ENCODE measurements around the gene ANLN.
"Not testable (repeated sequence)": the region's sequence is repeated elsewhere in the genome, so short reads cannot be mapped to it uniquely, and the experiment has no call there.

Gene ANLN

GRCh38 chr7:36369171-36369570 lies 20.5 kb upstream of the ANLN start:
- no peak overlapping the region for H3K4me3 ChIP-seq (ENCODE audit: low read depth, low read length)
- no peak for DNase-seq (ENCODE audit: low read depth)
- TF ChIP-seq MAX (IDR thresholded peaks at IDR 0.05; ENCODE audit: low read depth, low read length) (no peak), CTCF (IDR thresholded peaks at IDR 0.05; ENCODE audit: low read depth, low read length) (no peak), MYC (IDR thresholded peaks at IDR 0.05; ENCODE audit: low read depth, low read length) (no peak), POLR2A (IDR thresholded peaks at IDR 0.05; ENCODE audit: extremely low read depth, insufficient read length) (no peak)

GRCh38 chr7:36370046-36370445 lies 19.6 kb upstream of the ANLN start:
- DNase-seq (ENCODE audit: low read depth), result no peak
- TF ChIP-seq POLR2A (IDR thresholded peaks at IDR 0.05; ENCODE audit: extremely low read depth, insufficient read length) (no peak), MAX (IDR thresholded peaks at IDR 0.05; ENCODE audit: low read depth, low read length) (no peak), CTCF (IDR thresholded peaks at IDR 0.05; ENCODE audit: low read depth, low read length) (no peak), MYC (IDR thresholded peaks at IDR 0.05; ENCODE audit: low read depth, low read length) (no peak)
- no peak overlapping the region for H3K4me3 ChIP-seq (ENCODE audit: low read depth, low read length)

- DNase-seq (ENCODE audit: low read depth), result no peak
- TF ChIP-seq MYC (IDR thresholded peaks at IDR 0.05; ENCODE audit: low read depth, low read length) (no peak), CTCF (IDR thresholded peaks at IDR 0.05; ENCODE audit: low read depth, low read length) (no peak), POLR2A (IDR thresholded peaks at IDR 0.05; ENCODE audit: extremely low read depth, insufficient read length) (no peak), MAX (IDR thresholded peaks at IDR 0.05; ENCODE audit: low read depth, low read length) (no peak)
- no peak overlapping the region for H3K4me3 ChIP-seq (ENCODE audit: low read depth, low read length)
Measured at GRCh38 chr7:36372156-36372555, 17.5 kb upstream of the ANLN start.

- H3K4me3 ChIP-seq (ENCODE audit: low read depth, low read length); DNase-seq (ENCODE audit: low read depth): not testable (repeated sequence)
Measured at GRCh38 chr7:36378555-36378954, 11.1 kb upstream of the ANLN start.

GRCh38 chr7:36379831-36380504 lies 9.7 kb upstream of the ANLN start:
- DNase-seq (ENCODE audit: low read depth), result no peak
- TF ChIP-seq MYC (IDR thresholded peaks at IDR 0.05; ENCODE audit: low read depth, low read length) (no peak), POLR2A (IDR thresholded peaks at IDR 0.05; ENCODE audit: extremely low read depth, insufficient read length) (no peak), CTCF (IDR thresholded peaks at IDR 0.05; ENCODE audit: low read depth, low read length) (no peak), MAX (IDR thresholded peaks at IDR 0.05; ENCODE audit: low read depth, low read length) (no peak)
- no peak overlapping the region for H3K4me3 ChIP-seq (ENCODE audit: low read depth, low read length)

- TF ChIP-seq MAX (IDR thresholded peaks at IDR 0.05; ENCODE audit: low read depth, low read length) (no peak), POLR2A (IDR thresholded peaks at IDR 0.05; ENCODE audit: extremely low read depth, insufficient read length) (no peak), MYC (IDR thresholded peaks at IDR 0.05; ENCODE audit: low read depth, low read length) (no peak), CTCF (IDR thresholded peaks at IDR 0.05; ENCODE audit: low read depth, low read length) (no peak)
- no peak for DNase-seq (ENCODE audit: low read depth)
- no peak overlapping the region for H3K4me3 ChIP-seq (ENCODE audit: low read depth, low read length)
Measured at GRCh38 chr7:36381056-36381455, 8.6 kb upstream of the ANLN start.

- not testable (repeated sequence) for H3K4me3 ChIP-seq (ENCODE audit: low read depth, low read length); DNase-seq (ENCODE audit: low read depth)
Measured at GRCh38 chr7:36383284-36383683, 6.4 kb upstream of the ANLN start.

GRCh38 chr7:36385646-36386045 lies 4.0 kb upstream of the ANLN start:
- not testable (repeated sequence) for H3K4me3 ChIP-seq (ENCODE audit: low read depth, low read length); DNase-seq (ENCODE audit: low read depth)

Measured in NB4 (cell line).